ENCODE data around the gene SPATA21.

The SPATA21 gene

GRCh38 chr1:16450863-16451481 lies 13.7 kb upstream of the SPATA21 start:
- H3K9me3 ChIP-seq (ENCODE audit: control insufficient read depth, low read length), result no peaks in the 10 kb centered on the region
- no peaks in the 10 kb centered on the region for H3K4me1 ChIP-seq (ENCODE audit: control insufficient read depth, insufficient read depth, low read length, poor library complexity, severe bottlenecking)
- 73 to 85% methylated on average over 2 to 4 of the region's 6 CpGs for WGBS, 2 experiments (ENCODE audit: insufficient coverage in 2 of 2)
- no peak overlapping the region for H3K27ac ChIP-seq (ENCODE audit: low read depth, low read length, severe bottlenecking)
- no peak overlapping the region for H3K4me3 ChIP-seq (ENCODE audit: extremely low read depth, insufficient read depth, low read length, poor library complexity, severe bottlenecking)
- H3K36me3 ChIP-seq (ENCODE audit: control insufficient read depth, insufficient read depth, low read length), result peaks cover 90% of the 10 kb centered on the region

DNA sequence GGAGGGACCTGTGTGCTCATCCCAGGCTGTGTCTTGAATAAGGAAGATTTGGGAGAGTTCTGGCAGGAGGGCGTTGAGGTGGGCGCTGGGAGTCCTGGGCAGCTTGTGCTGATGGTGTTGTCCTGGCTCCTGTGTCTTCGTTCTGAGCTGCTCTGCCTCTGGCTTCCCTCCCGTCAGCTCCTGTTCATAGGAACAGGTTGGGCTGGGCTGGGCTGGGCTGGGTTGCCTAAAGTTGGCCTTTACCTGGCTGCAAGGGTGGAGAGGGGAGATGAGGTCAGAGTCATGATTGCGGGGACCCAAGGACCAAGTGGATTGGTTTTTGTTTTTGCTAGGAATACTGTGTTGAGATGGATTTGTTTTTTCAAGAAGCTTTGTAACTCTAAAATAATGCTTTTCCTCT lies 12.4 kb upstream of the SPATA21 start:
- 88 to 100% methylated on average over 4 to 5 of the region's 5 CpGs for WGBS, 2 experiments (ENCODE audit: insufficient coverage in 2 of 2)
- no peak overlapping the region for H3K4me3 ChIP-seq (ENCODE audit: extremely low read depth, insufficient read depth, low read length, poor library complexity, severe bottlenecking)
- H3K9me3 ChIP-seq (ENCODE audit: control insufficient read depth, low read length), result no peaks in the 10 kb centered on the region
- no peak overlapping the region for H3K27ac ChIP-seq (ENCODE audit: low read depth, low read length, severe bottlenecking)
- H3K36me3 ChIP-seq (ENCODE audit: control insufficient read depth, insufficient read depth, low read length), result peaks cover 90% of the 10 kb centered on the region
- no peaks in the 10 kb centered on the region for H3K4me1 ChIP-seq (ENCODE audit: control insufficient read depth, insufficient read depth, low read length, poor library complexity, severe bottlenecking)

DNA sequence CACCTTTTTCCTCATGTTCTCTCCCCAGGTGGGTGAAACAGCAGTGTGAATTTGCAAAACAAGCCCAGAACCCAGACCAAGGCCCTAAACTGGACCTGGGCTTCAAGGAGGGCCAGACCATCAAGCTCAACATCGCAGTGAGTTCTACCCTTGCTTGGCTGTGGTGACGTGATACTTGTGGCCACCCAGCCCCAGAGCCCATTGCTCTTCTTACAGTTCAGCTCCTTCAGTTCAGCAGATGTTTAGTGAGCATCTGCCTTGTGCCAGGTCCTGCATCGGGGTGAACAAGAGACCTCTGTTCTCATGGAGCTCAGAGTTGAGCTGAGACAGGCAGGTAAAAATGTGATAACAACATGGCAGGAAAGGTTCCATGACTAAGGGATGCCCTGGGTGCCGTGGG lies 11.8 kb upstream of the SPATA21 start:
- H3K36me3 ChIP-seq (ENCODE audit: control insufficient read depth, insufficient read depth, low read length), result peaks cover 90% of the 10 kb centered on the region
- no peaks in the 10 kb centered on the region for H3K4me1 ChIP-seq (ENCODE audit: control insufficient read depth, insufficient read depth, low read length, poor library complexity, severe bottlenecking)
- H3K4me3 ChIP-seq (ENCODE audit: extremely low read depth, insufficient read depth, low read length, poor library complexity, severe bottlenecking), result no peak overlapping the region
- WGBS, 2 experiments (ENCODE audit: insufficient coverage in 2 of 2), result 100% methylated on average over 4 of the region's 4 CpGs
- no peak overlapping the region for H3K27ac ChIP-seq (ENCODE audit: low read depth, low read length, severe bottlenecking)
- no peaks in the 10 kb centered on the region for H3K9me3 ChIP-seq (ENCODE audit: control insufficient read depth, low read length)

DNA sequence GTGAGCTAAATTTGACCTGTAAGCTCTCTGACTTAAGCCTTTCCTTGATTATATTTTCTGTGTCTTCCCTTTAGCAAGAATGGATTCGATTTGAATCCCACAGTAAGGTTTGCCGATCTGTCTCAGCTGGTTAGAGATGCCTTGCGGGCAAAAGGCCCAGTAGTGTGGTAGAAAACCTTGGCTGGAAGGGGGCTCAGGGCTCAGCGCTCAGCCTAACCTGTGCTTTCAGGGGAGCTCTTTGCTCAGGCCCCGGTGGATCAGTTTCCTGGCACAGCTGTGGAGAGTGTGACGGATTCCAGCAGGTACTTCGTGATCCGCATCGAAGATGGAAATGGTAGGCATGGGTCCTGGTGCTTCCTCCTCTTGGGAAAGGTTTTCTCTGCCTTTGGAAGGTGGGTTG lies 10.4 kb upstream of the SPATA21 start:
- Histone ChIP-seq H3K9me3 (ENCODE audit: control insufficient read depth, low read length) (no peaks in the 10 kb centered on the region), H3K4me3 (ENCODE audit: extremely low read depth, insufficient read depth, low read length, poor library complexity, severe bottlenecking) (no peak overlapping the region), H3K36me3 (ENCODE audit: control insufficient read depth, insufficient read depth, low read length) (peaks cover 90% of the 10 kb centered on the region), H3K27ac (ENCODE audit: low read depth, low read length, severe bottlenecking) (no peak overlapping the region), H3K4me1 (ENCODE audit: control insufficient read depth, insufficient read depth, low read length, poor library complexity, severe bottlenecking) (no peaks in the 10 kb centered on the region)
- WGBS, 2 experiments (ENCODE audit: insufficient coverage in 2 of 2), result 98 to 100% methylated on average over 5 of the region's 9 CpGs

DNA sequence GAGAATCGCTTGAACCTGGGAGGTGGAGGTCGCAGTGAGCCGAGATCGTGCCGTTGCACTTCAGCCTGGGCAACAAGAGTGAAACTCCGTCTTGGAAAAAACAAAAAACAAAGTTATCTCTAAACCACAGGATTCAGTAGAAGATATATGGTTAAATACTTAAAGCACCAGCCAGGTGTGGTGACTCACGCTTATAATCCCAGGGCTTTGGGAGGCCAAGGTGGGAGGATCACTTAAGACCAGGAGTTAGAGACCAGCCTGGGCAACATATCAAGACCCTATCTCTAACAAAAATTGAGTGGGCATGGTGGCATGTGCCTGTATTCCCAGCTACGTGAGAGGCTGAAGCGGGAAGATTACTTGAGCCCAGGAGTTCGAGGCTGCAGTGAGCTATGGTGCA lies 8.9 kb upstream of the SPATA21 start:
- H3K9me3 ChIP-seq (ENCODE audit: control insufficient read depth, low read length), result no peaks in the 10 kb centered on the region
- H3K4me1 ChIP-seq (ENCODE audit: control insufficient read depth, insufficient read depth, low read length, poor library complexity, severe bottlenecking), result no peaks in the 10 kb centered on the region
- 95 to 98% methylated on average over 8 to 10 of the region's 10 CpGs for WGBS, 2 experiments (ENCODE audit: insufficient coverage in 2 of 2)
- H3K27ac ChIP-seq (ENCODE audit: low read depth, low read length, severe bottlenecking), result no peak overlapping the region
- H3K4me3 ChIP-seq (ENCODE audit: extremely low read depth, insufficient read depth, low read length, poor library complexity, severe bottlenecking), result no peak overlapping the region
- peaks cover 80% of the 10 kb centered on the region for H3K36me3 ChIP-seq (ENCODE audit: control insufficient read depth, insufficient read depth, low read length)

GRCh38 chr1:16445052-16445451 lies 7.8 kb upstream of the SPATA21 start:
- WGBS, 2 experiments (ENCODE audit: insufficient coverage in 2 of 2), result 89 to 98% methylated on average over 4 of the region's 4 CpGs
- H3K9me3 ChIP-seq (ENCODE audit: control insufficient read depth, low read length), result no peaks in the 10 kb centered on the region
- H3K4me3 ChIP-seq (ENCODE audit: extremely low read depth, insufficient read depth, low read length, poor library complexity, severe bottlenecking), result no peak overlapping the region
- peaks cover 69% of the 10 kb centered on the region for H3K36me3 ChIP-seq (ENCODE audit: control insufficient read depth, insufficient read depth, low read length)
- no peaks in the 10 kb centered on the region for H3K4me1 ChIP-seq (ENCODE audit: control insufficient read depth, insufficient read depth, low read length, poor library complexity, severe bottlenecking)
- H3K27ac ChIP-seq (ENCODE audit: low read depth, low read length, severe bottlenecking), result no peak overlapping the region

GRCh38 chr1:16443975-16444770 lies 6.9 kb upstream of the SPATA21 start:
- Histone ChIP-seq H3K4me3 (ENCODE audit: extremely low read depth, insufficient read depth, low read length, poor library complexity, severe bottlenecking) (no peak overlapping the region), H3K36me3 (ENCODE audit: control insufficient read depth, insufficient read depth, low read length) (peaks cover 60% of the 10 kb centered on the region), H3K4me1 (ENCODE audit: control insufficient read depth, insufficient read depth, low read length, poor library complexity, severe bottlenecking) (no peaks in the 10 kb centered on the region), H3K9me3 (ENCODE audit: control insufficient read depth, low read length) (no peaks in the 10 kb centered on the region), H3K27ac (ENCODE audit: low read depth, low read length, severe bottlenecking) (no peak overlapping the region)
- 97 to 99% methylated on average over 10 to 11 of the region's 14 CpGs for WGBS, 2 experiments (ENCODE audit: insufficient coverage in 2 of 2)

DNA sequence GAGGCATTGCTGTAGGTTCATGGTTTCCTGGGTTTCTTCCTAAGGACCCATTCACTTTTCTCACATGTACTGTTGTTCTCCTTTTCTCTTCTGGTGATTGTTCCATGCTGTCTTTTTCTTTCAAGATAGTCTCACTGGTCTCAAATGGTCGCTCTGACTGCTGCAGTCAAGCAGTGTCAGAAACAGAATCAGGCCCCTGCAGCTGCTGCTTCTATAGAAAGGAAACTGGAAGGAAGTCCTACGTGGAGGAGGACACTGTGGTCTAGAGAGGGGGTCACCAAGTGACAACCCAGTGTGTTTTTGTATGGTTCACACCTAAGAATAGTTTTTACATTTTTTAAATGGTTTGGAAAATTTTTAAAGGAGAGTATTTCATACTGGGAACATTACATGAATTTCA lies 5.7 kb upstream of the SPATA21 start:
- Histone ChIP-seq H3K4me1 (ENCODE audit: control insufficient read depth, insufficient read depth, low read length, poor library complexity, severe bottlenecking) (no peaks in the 10 kb centered on the region), H3K27ac (ENCODE audit: low read depth, low read length, severe bottlenecking) (no peak overlapping the region), H3K36me3 (ENCODE audit: control insufficient read depth, insufficient read depth, low read length) (peaks cover 48% of the 10 kb centered on the region), H3K4me3 (ENCODE audit: extremely low read depth, insufficient read depth, low read length, poor library complexity, severe bottlenecking) (no peak overlapping the region), H3K9me3 (ENCODE audit: control insufficient read depth, low read length) (no peaks in the 10 kb centered on the region)
- WGBS, 2 experiments (ENCODE audit: insufficient coverage in 2 of 2), result 100% methylated on average over 2 of the region's 2 CpGs

GRCh38 chr1:16442265-16442664 lies 5.0 kb upstream of the SPATA21 start:
- Histone ChIP-seq H3K9me3 (ENCODE audit: control insufficient read depth, low read length) (no peaks in the 10 kb centered on the region), H3K27ac (ENCODE audit: low read depth, low read length, severe bottlenecking) (no peak overlapping the region), H3K4me3 (ENCODE audit: extremely low read depth, insufficient read depth, low read length, poor library complexity, severe bottlenecking) (no peak overlapping the region), H3K36me3 (ENCODE audit: control insufficient read depth, insufficient read depth, low read length) (peaks cover 41% of the 10 kb centered on the region), H3K4me1 (ENCODE audit: control insufficient read depth, insufficient read depth, low read length, poor library complexity, severe bottlenecking) (no peaks in the 10 kb centered on the region)
- 81 to 97% methylated on average over 6 to 7 of the region's 7 CpGs for WGBS, 2 experiments (ENCODE audit: insufficient coverage in 2 of 2)

- H3K4me3 ChIP-seq (ENCODE audit: extremely low read depth, insufficient read depth, low read length, poor library complexity, severe bottlenecking), result peak overlapping the region; percentile 100
- peak overlapping the region; percentile 57 for H3K27ac ChIP-seq (ENCODE audit: low read depth, low read length, severe bottlenecking)
- peaks cover 37% of the 10 kb centered on the region for H3K36me3 ChIP-seq (ENCODE audit: control insufficient read depth, insufficient read depth, low read length)
- WGBS, 2 experiments (ENCODE audit: insufficient coverage in 2 of 2), result 0 to 4% methylated on average over 4 of the region's 12 CpGs
- H3K9me3 ChIP-seq (ENCODE audit: control insufficient read depth, low read length), result no peaks in the 10 kb centered on the region
- H3K4me1 ChIP-seq (ENCODE audit: control insufficient read depth, insufficient read depth, low read length, poor library complexity, severe bottlenecking), result no peaks in the 10 kb centered on the region
Measured at GRCh38 chr1:16441282-16441665, 4.0 kb upstream of the SPATA21 start.

All from mesodermal cell (in vitro differentiated cells).